IMR-90 (cell line): Measurements from ENCODE around the gene GRB10. TPM values are rescaled to one million over a fixed set of nuclear protein-coding genes. Genes with fewer than 3 reads are reported as not detected.

Source experiments
- ATAC-seq: fragments of 200-7000 bp; cut with Tn5 transposase; 2 replicates; pipeline ENCODE4 v1.9.1; 2020; ENCODE audit warnings: low read depth, mild to moderate bottlenecking, moderate library complexity
- BruUV-seq: library from RNA; stranded (reverse); fragments of 400-500 nt; replicated peaks from 2 replicates; lab custom pipeline; 2021; lab: Mats Ljungman, UMichigan
- CTCF ChIA-PET: fragments of 300-600 bp; formaldehyde crosslinking; extraction: SDS; loops from one replicate; lab custom pipeline; 2021; ENCODE audit warnings: antibody characterized with exemption; lab: Yijun Ruan, JAX
- POLR2A ChIA-PET: fragments of 300-600 bp; sonication (Branson Sonifier 250); formaldehyde crosslinking; loops from one replicate; lab custom pipeline; 2022; ENCODE audit warnings: antibody characterized with exemption; ENCODE audit not compliant: unreplicated experiment; lab: Charles Lee
- DNase-seq: peaks from one replicate; pipeline ENCODE4 v3.0.0; 2013
- H2AFZ ChIP-seq: replicated peaks from 2 replicates; pipeline ENCODE3; 2013; ENCODE audit warnings: low read length, mild to moderate bottlenecking; ENCODE audit not compliant: poor library complexity
- H2AK5ac ChIP-seq: 2 replicates; pipeline ENCODE4 v1.6.1; 2013; ENCODE audit warnings: low read depth, low read length, inconsistent platforms
- H2AK9ac ChIP-seq: replicated peaks from 2 replicates; pipeline ENCODE3; 2013; ENCODE audit warnings: mild to moderate bottlenecking, low read depth, low read length, moderate library complexity; ENCODE audit not compliant: poor library complexity
- H2BK120ac ChIP-seq: 2 replicates; pipeline ENCODE4 v1.6.1; 2013; ENCODE audit warnings: low read depth, low read length, inconsistent platforms
- H2BK15ac ChIP-seq: 3 replicates; pipeline ENCODE4 v1.6.1; 2013; ENCODE audit warnings: low read depth, low read length, inconsistent platforms
- H2BK20ac ChIP-seq: 2 replicates; pipeline ENCODE4 v1.6.1; 2013; ENCODE audit warnings: low read depth, mild to moderate bottlenecking, inconsistent platforms, low read length, moderate library complexity
- H2BK5ac ChIP-seq: 2 replicates; pipeline ENCODE4 v1.6.1; 2013; ENCODE audit warnings: mild to moderate bottlenecking, low read depth, low read length, inconsistent platforms; ENCODE audit not compliant: poor library complexity, severe bottlenecking
- H3K14ac ChIP-seq: replicated peaks from 2 replicates; pipeline ENCODE4 v1.6.1; 2013; ENCODE audit warnings: low read depth, low read length, inconsistent platforms
- H3K18ac ChIP-seq: 2 replicates; pipeline ENCODE4 v1.6.1; 2013; ENCODE audit warnings: low read depth, low read length, control low read depth
- H3K23ac ChIP-seq: 2 replicates; pipeline ENCODE4 v1.6.1; 2013; ENCODE audit warnings: low read depth, low read length, inconsistent platforms
- H3K27ac ChIP-seq: 2 replicates; pipeline ENCODE4 v1.5.1; 2013; ENCODE audit warnings: mild to moderate bottlenecking, control low read depth, low read length; ENCODE audit not compliant: insufficient read depth
- H3K27me3 ChIP-seq: 2 replicates; pipeline ENCODE4 v1.6.1; 2013; ENCODE audit warnings: low read length; ENCODE audit not compliant: control insufficient read depth, insufficient read depth
- H3K36me3 ChIP-seq: 2 replicates; pipeline ENCODE4 v1.6.1; 2013; ENCODE audit warnings: low read length, mixed read lengths; ENCODE audit not compliant: control insufficient read depth, insufficient read depth
- H3K4ac ChIP-seq: 2 replicates; pipeline ENCODE4 v1.6.1; 2013; ENCODE audit warnings: low read depth, low read length, inconsistent platforms
- H3K4me1 ChIP-seq: 2 replicates; pipeline ENCODE4 v1.6.1; 2013; ENCODE audit warnings: low read length, mixed read lengths; ENCODE audit not compliant: control insufficient read depth, insufficient read depth
- H3K4me2 ChIP-seq: 2 replicates; pipeline ENCODE4 v1.6.1; 2013; ENCODE audit warnings: low read depth, mild to moderate bottlenecking, control low read depth, low read length, moderate library complexity
- H3K4me3 ChIP-seq: 2 replicates; pipeline ENCODE4 v1.5.1; 2013; ENCODE audit warnings: low read depth, mild to moderate bottlenecking, control low read depth, low read length, moderate library complexity; ENCODE audit not compliant: insufficient read depth
- H3K56ac ChIP-seq: 2 replicates; pipeline ENCODE4 v1.6.1; 2013; ENCODE audit warnings: low read length, inconsistent platforms; ENCODE audit not compliant: insufficient read depth; ENCODE audit errors: extremely low read depth
- H3K79me1 ChIP-seq, 2 experiments: 2 replicates each; pipeline ENCODE4 v1.6.1; 2013; ENCODE audit warnings: low read length in 2 of 2, inconsistent platforms in 1 of 2, low read depth in 1 of 2
- H3K9ac ChIP-seq: 2 replicates; pipeline ENCODE4 v1.6.1; 2013; ENCODE audit warnings: low read depth, low read length, control low read depth
- H3K9me1 ChIP-seq: 2 replicates; pipeline ENCODE4 v1.6.1; 2013; ENCODE audit warnings: low read length, inconsistent platforms; ENCODE audit not compliant: insufficient read depth
- H3K9me3 ChIP-seq: 2 replicates; pipeline ENCODE4 v1.6.1; 2013; ENCODE audit warnings: low read length; ENCODE audit not compliant: control insufficient read depth, insufficient read depth
- H4K20me1 ChIP-seq: 2 replicates; pipeline ENCODE4 v1.6.1; 2013; ENCODE audit warnings: low read length, inconsistent platforms; ENCODE audit not compliant: insufficient read depth
- H4K5ac ChIP-seq: 2 replicates; pipeline ENCODE4 v1.6.1; 2013; ENCODE audit warnings: mild to moderate bottlenecking, low read depth, low read length, control low read depth
- H4K8ac ChIP-seq, 2 experiments: 2 replicates each; pipeline ENCODE4 v1.6.1; 2013; ENCODE audit warnings: low read depth in 2 of 2, low read length in 2 of 2, control low read depth in 1 of 2, inconsistent platforms in 1 of 2
- H4K91ac ChIP-seq: 2 replicates; pipeline ENCODE4 v1.6.1; 2013; ENCODE audit warnings: low read depth, low read length, inconsistent platforms; ENCODE audit not compliant: insufficient read depth
- CHD1 ChIP-seq: IDR thresholded peaks from 2 replicates; pipeline ENCODE4 v1.6.1; 2012; ENCODE audit warnings: low read depth, low read length, improper control_type of control experiment
- MAZ ChIP-seq: IDR thresholded peaks from 2 replicates; pipeline ENCODE4 v1.6.1; 2012; ENCODE audit warnings: low read depth, mild to moderate bottlenecking, low read length, improper control_type of control experiment, moderate library complexity, borderline replicate concordance
- RAD21 ChIP-seq: IDR thresholded peaks from 2 replicates; pipeline ENCODE4 v1.6.1; 2012; ENCODE audit warnings: low read length, improper control_type of control experiment
- WGBS, 2 experiments: methylation state at CpG; one replicate each; pipeline versions ENCODE4 v1.1.5 to v1.1.7; 2013; ENCODE audit warnings: missing lambda C conversion rate in 2 of 2; ENCODE audit not compliant: insufficient read length in 1 of 2; ENCODE audit errors: extremely low coverage in 2 of 2; 5-methylcytosine and 5-hydroxymethylcytosine counted together
- dilution Hi-C: fragments of 300-500 bp; cut with HindIII; formaldehyde crosslinking; loops from one replicate; pipeline ENCODE4 v1.14.3; 2018; ENCODE audit warnings: low sequenced_read_pairs; ENCODE audit not compliant: unreplicated experiment
- in situ Hi-C: fragments of 300-500 bp; cut with MboI; formaldehyde crosslinking; loops from 3 replicates; pipeline ENCODE4 v1.14.3; 2019; ENCODE audit warnings: low sequenced_read_pairs, inconsistent platforms, mixed read lengths
- intact Hi-C: fragments of 100-400 bp; cut with micrococcal nuclease; formaldehyde crosslinking; loops from 2 replicates; pipeline ENCODE4 v1.10.0; 2022
- polyA plus RNA-seq, 3 experiments: library from polyadenylated mRNA; depleted of rRNA; stranded (reverse); fragments of >200 nt; gene quantifications; 2 replicates each; pipeline ENCODE4 v1.2.3, GENCODE V29; 2012; ENCODE audit warnings: low replicate concordance in 1 of 3
- total RNA-seq: library from RNA; depleted of rRNA; stranded (reverse); fragments of >200 nt; gene quantifications from 2 replicates; pipeline ENCODE4 v1.2.3, GENCODE V29; 2012

The GRB10 gene
- total and polyA plus RNA-seq, 2 of the 4 experiments (the other 2 are of a cell fraction), result 6.3 to 15.1 TPM

DNA sequence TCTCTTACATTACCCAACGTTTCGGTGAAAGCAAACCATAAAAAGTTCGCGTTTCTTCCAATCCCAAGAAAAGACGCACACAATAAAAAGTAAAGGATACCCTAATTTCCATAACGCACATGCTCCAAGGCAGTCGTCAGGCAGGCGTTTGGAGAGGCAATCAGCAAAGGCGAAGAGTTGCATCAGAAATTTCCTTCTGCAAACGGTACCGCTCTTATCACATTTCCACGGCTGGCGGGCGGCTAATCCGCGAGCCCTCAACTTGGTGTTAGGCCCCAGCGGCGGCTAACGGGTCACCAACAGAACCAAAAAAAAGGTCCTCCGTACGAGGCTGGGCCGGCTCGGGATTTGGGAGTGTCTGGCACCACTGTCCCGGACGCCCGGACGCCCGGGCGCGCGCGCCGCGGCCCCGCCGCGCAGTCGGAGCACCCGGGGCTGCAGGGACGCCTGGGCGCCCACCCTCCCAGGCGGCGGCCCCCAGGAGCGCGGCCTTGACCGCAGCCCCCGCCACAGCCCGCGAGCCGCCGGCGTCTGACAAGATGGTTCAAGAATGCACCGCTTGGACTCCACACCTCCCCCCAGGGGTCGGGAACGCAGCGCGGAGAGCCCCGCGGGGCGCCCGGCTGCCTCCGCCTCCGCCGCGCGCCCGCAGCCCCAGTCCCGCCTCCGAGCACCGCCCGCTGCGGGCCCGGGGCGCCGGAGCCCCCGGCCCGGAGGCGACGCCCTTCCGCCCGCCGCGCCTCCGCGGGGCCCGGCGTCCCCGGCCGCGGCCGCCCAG is 9.8 kb upstream of the GRB10 start:
- 1% methylated on average over 24 of the region's 91 CpGs; no CpG with 5 or more reads in 1 of the 2 experiments for WGBS, 2 experiments
- Histone ChIP-seq H3K18ac (0 out of 2 replicates have a peak overlapping the region, but pooled peaks have one; percentile 13), H2BK15ac (no peak overlapping the region), H3K4me3 (peak overlapping the region; percentile 57), H2BK120ac (peak overlapping the region; percentile 56), H3K4ac (peak overlapping the region; percentile 67), H3K27ac (peak overlapping the region; percentile 60), H3K4me2 (peak overlapping the region; percentile 77), H3K23ac (peak overlapping the region; percentile 72), H2AK9ac (peak overlapping the region; percentile 55), H4K91ac (peak overlapping the region; percentile 68), H2AFZ (peak overlapping the region; percentile 89), H3K14ac (peak overlapping the region; percentile 76), H3K79me1 (peaks cover 25 to 45% of the 10 kb centered on the region in 2 experiments), H3K4me1 (peaks cover 10% of the 10 kb centered on the region), H2BK5ac (no peak overlapping the region), H3K9me1 (peaks cover 6% of the 10 kb centered on the region; the same call in 1 of the 2 replicates), H3K9me3 (peaks cover 6% of the 10 kb centered on the region; the same call in 1 of the 2 replicates), H4K5ac (no peak overlapping the region; the same call in 1 of the 2 replicates), H2AK5ac (no peak overlapping the region), H3K36me3 (no peaks in the 10 kb centered on the region), H4K8ac (peak overlapping the region; percentile 43 to 54; a peak in 3 of 4 replicates), H3K56ac (peak overlapping the region; percentile 69; the same call in 1 of the 2 replicates), H4K20me1 (peaks cover 42% of the 10 kb centered on the region), H3K9ac (peak overlapping the region; percentile 92), H3K27me3 (peaks cover 17% of the 10 kb centered on the region), H2BK20ac (no peak overlapping the region)
- DNase-seq (peak; percentile 58), ATAC-seq (peak; percentile 69)
- intact Hi-C loops, result loop anchor here (2.0 to 5.0 kb wide), 2 partner anchors 274 to 350 kb away; no protein-coding TSS in a partner anchor
- CTCF ChIA-PET, result no interaction called here
- POLR2A ChIA-PET, result no interaction called here
- in situ Hi-C loops, result loop anchor here (25.0 kb wide), 1 partner anchor 270 kb away; no protein-coding TSS in a partner anchor
- TF ChIP-seq MAZ (0 out of 2 replicates have a peak, but pooled peaks have one; percentile 10), RAD21 (no peak), CHD1 (no peak)
- dilution Hi-C loops, result no loop called here
- BruUV-seq, result no TSS peak
